HL-60 (cell line): ENCODE results near the gene C2orf42.

Source experiments
- SPI1 ChIP-seq: IDR thresholded peaks from 2 replicates; pipeline ENCODE4 v1.6.1; 2012; ENCODE audit warnings: low read depth, mild to moderate bottlenecking, borderline replicate concordance
- TF ChIP-seq, protein P1 (sequence below): IDR thresholded peaks from 2 replicates; pipeline ENCODE4 v1.6.1; 2012; ENCODE audit warnings: low read depth; ENCODE audit not compliant: insufficient replicate concordance

DNA sequence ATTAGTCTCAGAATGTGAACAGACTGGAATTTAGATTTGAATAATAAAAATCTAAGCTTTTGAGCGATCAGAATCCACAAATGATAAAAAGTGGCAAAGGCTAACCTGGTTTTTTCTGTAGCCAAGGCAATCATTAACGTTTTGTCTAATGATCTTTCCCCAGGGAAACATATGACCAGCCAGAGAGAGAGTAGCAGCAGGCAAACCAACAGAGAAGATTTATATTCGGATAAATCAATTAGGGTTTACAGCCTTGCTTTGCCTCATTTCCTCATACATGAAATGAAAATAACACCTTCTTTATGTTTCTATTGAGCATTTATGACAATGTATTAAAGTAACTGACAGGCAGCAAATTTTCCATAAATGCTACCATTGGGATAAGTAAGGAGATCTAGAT is 43.1 kb upstream of the C2orf42 start:
- TF ChIP-seq SPI1 = no peak
- TF ChIP-seq, protein P1, sequence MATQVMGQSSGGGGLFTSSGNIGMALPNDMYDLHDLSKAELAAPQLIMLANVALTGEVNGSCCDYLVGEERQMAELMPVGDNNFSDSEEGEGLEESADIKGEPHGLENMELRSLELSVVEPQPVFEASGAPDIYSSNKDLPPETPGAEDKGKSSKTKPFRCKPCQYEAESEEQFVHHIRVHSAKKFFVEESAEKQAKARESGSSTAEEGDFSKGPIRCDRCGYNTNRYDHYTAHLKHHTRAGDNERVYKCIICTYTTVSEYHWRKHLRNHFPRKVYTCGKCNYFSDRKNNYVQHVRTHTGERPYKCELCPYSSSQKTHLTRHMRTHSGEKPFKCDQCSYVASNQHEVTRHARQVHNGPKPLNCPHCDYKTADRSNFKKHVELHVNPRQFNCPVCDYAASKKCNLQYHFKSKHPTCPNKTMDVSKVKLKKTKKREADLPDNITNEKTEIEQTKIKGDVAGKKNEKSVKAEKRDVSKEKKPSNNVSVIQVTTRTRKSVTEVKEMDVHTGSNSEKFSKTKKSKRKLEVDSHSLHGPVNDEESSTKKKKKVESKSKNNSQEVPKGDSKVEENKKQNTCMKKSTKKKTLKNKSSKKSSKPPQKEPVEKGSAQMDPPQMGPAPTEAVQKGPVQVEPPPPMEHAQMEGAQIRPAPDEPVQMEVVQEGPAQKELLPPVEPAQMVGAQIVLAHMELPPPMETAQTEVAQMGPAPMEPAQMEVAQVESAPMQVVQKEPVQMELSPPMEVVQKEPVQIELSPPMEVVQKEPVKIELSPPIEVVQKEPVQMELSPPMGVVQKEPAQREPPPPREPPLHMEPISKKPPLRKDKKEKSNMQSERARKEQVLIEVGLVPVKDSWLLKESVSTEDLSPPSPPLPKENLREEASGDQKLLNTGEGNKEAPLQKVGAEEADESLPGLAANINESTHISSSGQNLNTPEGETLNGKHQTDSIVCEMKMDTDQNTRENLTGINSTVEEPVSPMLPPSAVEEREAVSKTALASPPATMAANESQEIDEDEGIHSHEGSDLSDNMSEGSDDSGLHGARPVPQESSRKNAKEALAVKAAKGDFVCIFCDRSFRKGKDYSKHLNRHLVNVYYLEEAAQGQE = no peak
